ENCODE measurements around the gene FOXP4. TPM values are rescaled to one million over a fixed set of nuclear protein-coding genes. Genes with fewer than 3 reads are reported as not detected.

The FOXP4 gene
- total RNA-seq, 2 donors from 2014 or later = 8.6 to 10.5 TPM

DNA sequence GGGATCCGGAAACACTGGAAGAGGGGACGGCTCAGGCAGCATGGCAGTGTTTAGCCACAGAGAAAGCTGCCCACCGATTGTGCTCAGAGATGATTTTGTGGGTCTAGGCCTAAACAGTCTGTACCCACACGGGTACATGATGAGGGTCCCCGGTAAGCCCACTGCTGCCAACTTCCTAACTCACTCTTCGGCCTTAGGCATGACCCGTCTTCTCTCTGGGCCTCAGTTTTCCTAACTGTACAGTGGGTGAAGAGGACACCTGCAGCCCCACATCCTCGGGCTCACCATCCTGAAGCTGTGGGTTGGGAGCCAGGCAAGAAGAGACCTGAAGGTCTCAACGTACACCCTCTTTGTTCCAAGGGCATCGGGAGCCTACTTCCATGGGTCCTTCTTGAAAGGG is 6.5 kb downstream of the FOXP4 start:
- DNase-seq (no peak), ATAC-seq (no peak)
- Histone ChIP-seq H3K9me3 (no peaks in the 10 kb centered on the region), H3K27ac (no peak overlapping the region), H3K4me1 (peaks cover 70% of the 10 kb centered on the region), H3K36me3 (replicated peaks in 1 of 2; ENCODE audit: insufficient read depth in 1 of 2, low read depth in 2 of 2) (no peaks in the 10 kb centered on the region), H3K4me3 (no peak overlapping the region), H3K27me3 (no peaks in the 10 kb centered on the region)
- no peak for TF ChIP-seq POLR2A (IDR thresholded peaks at IDR 0.05)
- TF ChIP-seq, protein P1, sequence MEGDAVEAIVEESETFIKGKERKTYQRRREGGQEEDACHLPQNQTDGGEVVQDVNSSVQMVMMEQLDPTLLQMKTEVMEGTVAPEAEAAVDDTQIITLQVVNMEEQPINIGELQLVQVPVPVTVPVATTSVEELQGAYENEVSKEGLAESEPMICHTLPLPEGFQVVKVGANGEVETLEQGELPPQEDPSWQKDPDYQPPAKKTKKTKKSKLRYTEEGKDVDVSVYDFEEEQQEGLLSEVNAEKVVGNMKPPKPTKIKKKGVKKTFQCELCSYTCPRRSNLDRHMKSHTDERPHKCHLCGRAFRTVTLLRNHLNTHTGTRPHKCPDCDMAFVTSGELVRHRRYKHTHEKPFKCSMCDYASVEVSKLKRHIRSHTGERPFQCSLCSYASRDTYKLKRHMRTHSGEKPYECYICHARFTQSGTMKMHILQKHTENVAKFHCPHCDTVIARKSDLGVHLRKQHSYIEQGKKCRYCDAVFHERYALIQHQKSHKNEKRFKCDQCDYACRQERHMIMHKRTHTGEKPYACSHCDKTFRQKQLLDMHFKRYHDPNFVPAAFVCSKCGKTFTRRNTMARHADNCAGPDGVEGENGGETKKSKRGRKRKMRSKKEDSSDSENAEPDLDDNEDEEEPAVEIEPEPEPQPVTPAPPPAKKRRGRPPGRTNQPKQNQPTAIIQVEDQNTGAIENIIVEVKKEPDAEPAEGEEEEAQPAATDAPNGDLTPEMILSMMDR (IDR thresholded peaks at IDR 0.05) = no peak
- intact Hi-C loops (cut with DNase I) = no loop called here
- 77 to 88% methylated on average over 6 to 10 of the region's 10 CpGs for WGBS, 2 donors

GRCh38 chr6:41553405-41553999 is 7.3 kb downstream of the FOXP4 start:
- no peaks in the 10 kb centered on the region for H3K36me3 ChIP-seq (replicated peaks in 1 of 2; ENCODE audit: insufficient read depth in 1 of 2, low read depth in 2 of 2)
- no peak for ATAC-seq
- no peak for DNase-seq
- H3K27ac ChIP-seq = peak overlapping the region in 1 of 4 donors; percentile 20
- 10 to 27% methylated on average over 1 of the region's 1 CpG for WGBS, 2 donors
- H3K27me3 ChIP-seq = no peaks in the 10 kb centered on the region
- no peak overlapping the region for H3K4me3 ChIP-seq
- TF ChIP-seq, protein P1 (IDR thresholded peaks at IDR 0.05) = no peak
- no peak for TF ChIP-seq POLR2A (IDR thresholded peaks at IDR 0.05)
- H3K9me3 ChIP-seq = no peaks in the 10 kb centered on the region
- peaks cover 71% of the 10 kb centered on the region for H3K4me1 ChIP-seq
- intact Hi-C loops (cut with DNase I) = no loop called here

DNA sequence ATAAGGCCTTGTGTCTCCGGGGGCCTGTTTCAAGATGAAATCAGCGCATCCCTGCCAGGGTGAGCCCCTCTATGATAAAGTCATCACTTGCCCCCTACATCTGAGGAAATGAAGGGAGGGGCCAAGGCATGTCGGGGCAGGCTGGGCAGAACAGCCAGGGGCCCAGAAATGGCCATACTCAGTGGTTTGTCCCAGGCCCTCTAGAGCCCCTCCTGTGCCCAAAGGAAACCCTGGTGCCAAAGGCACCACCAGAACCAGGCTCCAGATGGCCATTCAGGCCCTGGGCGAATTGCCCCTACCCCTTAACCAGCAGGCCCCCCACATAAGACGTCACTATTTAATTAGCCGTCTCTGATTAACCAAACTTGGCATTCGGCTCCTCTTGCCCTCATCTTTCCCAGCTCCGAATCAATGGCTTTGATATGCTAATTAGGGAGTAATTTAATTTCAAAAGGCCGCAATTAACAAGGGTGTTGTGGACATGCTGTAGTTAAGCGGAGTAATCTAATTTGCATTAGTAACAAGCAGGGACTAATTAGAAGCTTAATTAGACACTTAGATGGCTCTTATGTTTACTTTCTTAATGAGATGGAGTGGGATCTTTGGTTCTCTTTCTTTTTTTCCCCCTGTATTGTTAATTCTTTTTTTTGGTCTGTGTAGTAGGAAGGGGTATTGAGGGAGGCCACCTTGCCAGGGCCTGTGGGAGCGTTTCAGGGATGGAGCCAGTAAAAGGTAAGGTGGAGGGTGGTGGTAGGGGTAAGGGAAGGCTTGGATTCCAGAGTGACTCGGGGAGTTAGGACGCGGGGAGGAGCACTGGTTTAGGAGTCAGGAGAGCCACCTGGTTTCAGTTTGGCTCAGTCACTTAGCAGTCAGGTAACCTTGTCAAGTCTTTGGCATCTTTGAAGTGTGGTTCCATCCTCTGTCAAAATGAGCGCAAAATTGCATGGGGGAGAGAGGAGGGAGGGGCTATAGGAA is 9.4 kb downstream of the FOXP4 start:
- Histone ChIP-seq H3K27ac (no peak overlapping the region), H3K4me1 (peaks cover 73% of the 10 kb centered on the region), H3K36me3 (replicated peaks in 1 of 2; ENCODE audit: insufficient read depth in 1 of 2, low read depth in 2 of 2) (no peaks in the 10 kb centered on the region), H3K27me3 (no peaks in the 10 kb centered on the region), H3K4me3 (no peak overlapping the region), H3K9me3 (no peaks in the 10 kb centered on the region)
- WGBS, 2 donors = 79 to 88% methylated on average over 15 of the region's 15 CpGs
- no peak for TF ChIP-seq POLR2A (IDR thresholded peaks at IDR 0.05)
- TF ChIP-seq, protein P1 (IDR thresholded peaks at IDR 0.05) = no peak
- no peak for DNase-seq
- intact Hi-C loops (cut with DNase I) = no loop called here
- no peak for ATAC-seq

GRCh38 chr6:41557335-41557734 is 11.2 kb downstream of the FOXP4 start:
- H3K9me3 ChIP-seq = no peaks in the 10 kb centered on the region
- ATAC-seq (no peak), DNase-seq (no peak)
- intact Hi-C loops (cut with DNase I) = no loop called here
- no peaks in the 10 kb centered on the region for H3K36me3 ChIP-seq (replicated peaks in 1 of 2; ENCODE audit: insufficient read depth in 1 of 2, low read depth in 2 of 2)
- H3K4me3 ChIP-seq = no peak overlapping the region
- WGBS, 2 donors = 91 to 92% methylated on average over 2 of the region's 2 CpGs
- H3K27me3 ChIP-seq = no peaks in the 10 kb centered on the region
- TF ChIP-seq, protein P1 (IDR thresholded peaks at IDR 0.05) = no peak
- TF ChIP-seq POLR2A (IDR thresholded peaks at IDR 0.05) = no peak
- peaks cover 73% of the 10 kb centered on the region for H3K4me1 ChIP-seq
- peak overlapping the region; percentile 20 to 94 (median 84) for H3K27ac ChIP-seq

Measured in body of pancreas (tissue), 4 donors.